EH (cell line): ENCODE results near the gene MEX3B.
"Not testable (repeated sequence)": the region's sequence is repeated elsewhere in the genome, so short reads cannot be mapped to it uniquely, and the experiment has no call there.

Experiments used
- DNase-seq: peaks from one replicate; pipeline ENCODE4 v3.0.0-alpha.2; 2015; ENCODE audit warnings: low read depth

Gene MEX3B

DNA sequence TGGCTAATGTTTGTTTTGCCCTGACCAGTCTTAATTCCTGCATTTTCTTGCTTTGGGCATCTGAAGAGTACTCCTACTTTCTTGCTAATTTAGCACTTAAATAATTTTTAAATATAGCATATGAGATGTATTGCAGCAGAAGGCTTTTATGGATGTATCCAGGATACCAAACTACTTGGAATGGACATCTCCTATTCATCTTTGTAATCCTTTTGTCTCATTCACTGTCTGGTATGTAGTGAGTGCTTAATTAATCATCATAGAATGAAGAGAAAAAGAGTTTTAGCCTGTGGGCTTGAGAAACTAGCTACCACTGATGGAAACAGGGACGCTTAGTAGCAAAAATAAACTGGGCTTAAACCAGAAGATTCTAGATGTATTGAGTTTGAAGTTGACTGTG is 40.6 kb downstream of the MEX3B start:
- DNase-seq, result no peak

DNA sequence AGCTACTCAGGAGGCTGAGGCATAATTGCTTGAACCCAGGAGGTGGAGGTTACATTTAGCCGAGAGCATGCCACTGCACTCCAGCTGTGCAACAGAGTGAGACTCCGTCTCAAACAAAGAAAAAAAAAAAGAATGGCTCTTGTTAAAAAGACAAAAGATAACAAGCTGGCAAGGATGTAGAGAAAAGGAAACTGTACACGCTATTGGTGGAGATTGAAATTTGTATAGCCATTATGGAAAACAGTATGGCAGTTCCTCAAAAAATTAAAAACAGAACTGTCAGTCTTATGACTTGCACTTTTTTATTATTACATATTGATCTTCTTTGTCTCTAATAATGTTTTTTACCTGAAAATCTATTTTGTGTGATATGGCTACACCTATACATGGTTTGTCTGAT is 41.9 kb downstream of the MEX3B start:
- no peak for DNase-seq

DNA sequence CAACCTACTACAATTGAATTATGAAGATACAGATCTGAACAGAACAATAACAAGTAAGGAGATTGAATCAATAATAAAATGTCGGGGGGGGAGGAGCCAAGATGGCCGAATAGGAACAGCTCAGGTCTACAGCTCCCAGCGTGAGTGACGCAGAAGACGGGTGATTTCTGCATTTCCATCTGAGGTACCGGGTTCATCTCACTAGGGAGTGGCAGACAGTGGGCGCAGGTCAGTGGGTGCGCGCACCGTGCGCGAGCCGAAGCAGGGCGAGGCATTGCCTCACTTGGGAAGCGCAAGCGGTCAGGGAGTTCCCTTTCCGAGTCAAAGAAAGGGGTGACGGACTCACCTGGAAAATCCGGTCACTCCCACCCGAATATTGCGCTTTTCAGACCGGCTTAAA is 50.7 kb downstream of the MEX3B start:
- not testable (repeated sequence) for DNase-seq

DNA sequence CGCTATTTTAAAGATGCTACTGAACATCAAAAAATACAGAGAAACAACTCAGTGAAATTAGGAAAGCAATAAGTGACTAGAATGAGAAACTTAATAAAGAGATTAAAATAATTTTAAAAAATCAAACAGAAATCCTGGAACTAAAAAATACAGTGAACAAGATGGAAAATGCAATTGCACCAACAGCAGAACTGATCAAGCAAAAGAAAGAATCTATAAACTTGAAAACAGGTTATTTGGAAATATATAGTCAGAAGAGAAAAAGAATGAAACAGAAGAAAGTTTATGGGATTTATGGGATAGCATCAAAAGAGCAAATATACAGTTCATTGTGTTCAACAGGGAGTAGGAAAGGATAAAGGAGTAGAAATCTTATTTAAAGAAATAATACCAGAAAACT is 53.3 kb downstream of the MEX3B start:
- DNase-seq, result no peak
